ENCODE measurements around the gene C10orf88. TPM values are rescaled to one million over a fixed set of nuclear protein-coding genes. Genes with fewer than 3 reads are reported as not detected.

Gene C10orf88
- total RNA-seq, 2 donors from 2014 or later, result 3.0 to 51.0 TPM

DNA sequence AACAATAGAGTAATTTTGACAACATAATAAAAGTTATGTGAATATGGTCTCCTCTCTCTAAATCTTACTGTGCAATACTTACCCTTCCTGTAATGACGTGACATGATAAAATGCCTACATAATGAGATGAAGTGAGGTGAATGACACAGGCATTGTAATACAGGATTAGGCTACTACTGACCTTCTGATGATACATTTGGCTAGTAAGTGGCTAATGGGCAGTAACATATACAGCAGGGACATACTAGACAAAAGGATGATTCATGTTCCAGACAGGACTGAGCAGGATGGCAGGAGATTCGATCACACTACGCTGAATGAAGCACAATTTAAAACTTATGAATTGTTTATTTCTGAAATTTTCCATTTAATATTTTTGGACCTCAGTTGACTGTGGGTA, 4.7 kb downstream of the C10orf88 start:
- no peak for ATAC-seq (ENCODE audit: insufficient number of reproducible peaks, low FRiP score, low read depth)
- Histone ChIP-seq H3K27ac (no peak overlapping the region), H3K4me3 (no peak overlapping the region), H3K9me3 (no peaks in the 10 kb centered on the region), H3K36me3 (peaks cover 5% of the 10 kb centered on the region), H3K27me3 (replicated peaks; ENCODE audit: insufficient read depth) (no peaks in the 10 kb centered on the region), H3K4me1 (ENCODE audit: control insufficient read depth in 1 of 2, low read depth in 2 of 2) (peaks cover 17 to 18% of the 10 kb centered on the region in 2 donors)
- DNase-seq (ENCODE audit: low spot score), result no peak
- TF ChIP-seq, protein P1, sequence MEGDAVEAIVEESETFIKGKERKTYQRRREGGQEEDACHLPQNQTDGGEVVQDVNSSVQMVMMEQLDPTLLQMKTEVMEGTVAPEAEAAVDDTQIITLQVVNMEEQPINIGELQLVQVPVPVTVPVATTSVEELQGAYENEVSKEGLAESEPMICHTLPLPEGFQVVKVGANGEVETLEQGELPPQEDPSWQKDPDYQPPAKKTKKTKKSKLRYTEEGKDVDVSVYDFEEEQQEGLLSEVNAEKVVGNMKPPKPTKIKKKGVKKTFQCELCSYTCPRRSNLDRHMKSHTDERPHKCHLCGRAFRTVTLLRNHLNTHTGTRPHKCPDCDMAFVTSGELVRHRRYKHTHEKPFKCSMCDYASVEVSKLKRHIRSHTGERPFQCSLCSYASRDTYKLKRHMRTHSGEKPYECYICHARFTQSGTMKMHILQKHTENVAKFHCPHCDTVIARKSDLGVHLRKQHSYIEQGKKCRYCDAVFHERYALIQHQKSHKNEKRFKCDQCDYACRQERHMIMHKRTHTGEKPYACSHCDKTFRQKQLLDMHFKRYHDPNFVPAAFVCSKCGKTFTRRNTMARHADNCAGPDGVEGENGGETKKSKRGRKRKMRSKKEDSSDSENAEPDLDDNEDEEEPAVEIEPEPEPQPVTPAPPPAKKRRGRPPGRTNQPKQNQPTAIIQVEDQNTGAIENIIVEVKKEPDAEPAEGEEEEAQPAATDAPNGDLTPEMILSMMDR (IDR thresholded peaks at IDR 0.05), result no peak

DNA sequence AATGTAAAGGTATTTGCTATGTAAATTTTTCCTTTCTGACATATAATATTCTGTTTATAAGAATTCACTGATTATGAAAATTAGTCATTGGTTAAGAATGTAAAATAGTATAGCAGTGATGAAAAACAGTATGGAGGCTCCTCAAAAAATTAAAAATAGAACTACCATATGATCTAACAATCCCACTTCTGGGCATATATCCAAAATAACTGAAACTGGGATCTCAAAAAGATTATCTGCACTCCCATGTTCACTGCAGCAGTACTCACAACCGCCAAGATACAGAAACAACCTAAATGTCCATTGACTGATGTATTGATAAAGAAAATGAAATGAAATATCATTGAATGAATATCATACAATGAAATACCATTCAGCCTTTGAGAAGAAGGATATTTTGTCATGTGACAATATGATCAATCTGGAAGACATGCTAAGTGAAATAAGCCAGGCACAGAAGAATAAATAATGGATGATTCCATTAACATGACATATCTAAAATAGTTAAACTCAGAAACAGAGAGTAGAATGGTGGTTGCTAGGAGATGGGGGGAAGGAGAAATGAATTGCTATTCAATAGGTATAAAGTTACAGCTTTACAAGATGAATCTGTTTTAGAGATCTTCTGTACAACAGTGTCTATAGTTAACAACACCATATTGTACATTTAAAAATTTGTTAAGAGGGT, 14.0 kb downstream of the C10orf88 start:
- TF ChIP-seq, protein P1 (IDR thresholded peaks at IDR 0.05), result no peak
- H3K27me3 ChIP-seq (replicated peaks; ENCODE audit: insufficient read depth), result no peaks in the 10 kb centered on the region
- H3K4me1 ChIP-seq (ENCODE audit: control insufficient read depth in 1 of 2, low read depth in 2 of 2), result no peaks in the 10 kb centered on the region
- peaks cover 8% of the 10 kb centered on the region for H3K36me3 ChIP-seq
- DNase-seq (ENCODE audit: low spot score) (no peak), ATAC-seq (ENCODE audit: insufficient number of reproducible peaks, low FRiP score, low read depth) (no peak)
- no peak overlapping the region for H3K27ac ChIP-seq
- H3K4me3 ChIP-seq, result no peak overlapping the region
- no peaks in the 10 kb centered on the region for H3K9me3 ChIP-seq

DNA sequence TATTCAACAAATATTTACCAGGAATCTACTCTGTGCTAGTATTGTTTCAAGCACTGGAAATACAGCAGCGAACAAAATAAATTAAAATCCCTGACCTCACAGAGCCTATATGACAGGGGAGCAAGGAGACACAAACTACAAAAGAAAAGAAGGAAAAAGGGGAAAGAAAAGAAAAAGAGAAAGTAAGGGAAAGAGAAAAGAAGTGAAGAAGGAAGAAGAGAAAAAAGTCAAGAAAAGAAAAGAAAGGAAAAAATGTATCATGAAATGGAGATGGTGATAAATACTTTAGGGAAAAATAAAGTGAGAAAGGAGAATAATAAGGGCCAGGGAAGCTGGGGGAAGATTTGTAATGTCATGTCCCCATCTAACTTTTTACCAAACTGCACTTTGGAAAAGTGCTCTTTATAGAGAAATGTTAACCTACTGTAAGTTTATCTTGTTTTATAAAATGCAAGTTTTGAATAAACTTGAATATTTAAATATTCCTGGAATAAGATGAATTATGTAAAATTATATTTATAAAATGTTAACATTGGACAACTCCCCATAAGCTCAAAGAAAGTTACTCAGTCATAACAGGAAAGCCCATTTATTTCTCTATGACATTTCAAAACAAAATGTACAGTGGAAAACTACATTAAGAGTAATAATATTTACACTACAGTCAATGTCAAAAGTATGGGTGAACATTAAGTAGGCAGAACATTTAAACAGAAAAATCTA, 14.7 kb downstream of the C10orf88 start:
- Histone ChIP-seq H3K27ac (no peak overlapping the region), H3K4me3 (no peak overlapping the region), H3K9me3 (no peaks in the 10 kb centered on the region), H3K4me1 (ENCODE audit: control insufficient read depth in 1 of 2, low read depth in 2 of 2) (no peaks in the 10 kb centered on the region), H3K27me3 (replicated peaks; ENCODE audit: insufficient read depth) (no peaks in the 10 kb centered on the region), H3K36me3 (peaks cover 8% of the 10 kb centered on the region)
- no peak for ATAC-seq (ENCODE audit: insufficient number of reproducible peaks, low FRiP score, low read depth)
- TF ChIP-seq, protein P1 (IDR thresholded peaks at IDR 0.05), result no peak
- no peak for DNase-seq (ENCODE audit: low spot score)

DNA sequence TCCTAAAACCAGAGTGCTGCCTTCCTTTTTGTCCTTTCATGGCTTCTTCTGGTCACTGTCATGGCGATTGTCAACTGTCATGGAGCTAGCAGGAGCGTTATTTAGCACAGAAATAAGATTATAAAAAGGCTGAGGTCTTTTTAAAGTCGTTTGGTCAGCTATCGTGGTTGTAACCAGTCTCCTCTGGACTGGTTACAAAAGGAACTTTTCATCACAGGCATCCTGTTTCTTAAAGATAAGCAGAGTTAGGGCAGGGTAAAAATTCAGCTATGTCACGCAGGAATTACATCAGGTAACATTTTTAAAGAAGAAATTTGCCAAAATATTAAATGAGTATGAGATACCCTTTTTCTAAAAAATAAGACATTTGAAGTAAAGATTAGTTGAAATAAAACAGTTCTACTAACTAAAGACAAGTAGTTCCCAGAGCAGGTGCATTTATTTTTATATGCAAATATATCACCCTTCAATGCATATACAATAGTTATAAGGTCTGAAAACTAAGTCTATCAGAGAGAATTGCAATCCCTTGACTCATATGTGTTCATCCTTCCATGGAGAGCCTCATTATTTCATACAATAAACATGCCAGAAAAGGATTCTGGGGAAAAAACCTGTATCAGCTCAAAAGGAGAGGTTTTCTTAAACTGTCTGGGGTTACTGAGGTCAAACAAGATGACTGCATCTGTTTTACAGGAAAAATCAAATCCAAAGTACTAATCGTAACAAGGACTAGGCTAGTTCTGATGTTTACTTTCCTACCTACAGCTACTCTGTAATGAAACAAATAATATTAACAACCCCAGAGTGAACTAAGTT, 22.7 kb downstream of the C10orf88 start:
- Histone ChIP-seq H3K4me1 (ENCODE audit: control insufficient read depth in 1 of 2, low read depth in 2 of 2) (peaks cover 0 to 4% of the 10 kb centered on the region in 2 donors), H3K27me3 (replicated peaks; ENCODE audit: insufficient read depth) (no peaks in the 10 kb centered on the region), H3K4me3 (no peak overlapping the region), H3K9me3 (no peaks in the 10 kb centered on the region), H3K36me3 (peaks cover 2% of the 10 kb centered on the region), H3K27ac (no peak overlapping the region)
- DNase-seq (ENCODE audit: low spot score), result no peak
- TF ChIP-seq, protein P1 (IDR thresholded peaks at IDR 0.05), result no peak
- ATAC-seq (ENCODE audit: insufficient number of reproducible peaks, low FRiP score, low read depth), result no peak

DNA sequence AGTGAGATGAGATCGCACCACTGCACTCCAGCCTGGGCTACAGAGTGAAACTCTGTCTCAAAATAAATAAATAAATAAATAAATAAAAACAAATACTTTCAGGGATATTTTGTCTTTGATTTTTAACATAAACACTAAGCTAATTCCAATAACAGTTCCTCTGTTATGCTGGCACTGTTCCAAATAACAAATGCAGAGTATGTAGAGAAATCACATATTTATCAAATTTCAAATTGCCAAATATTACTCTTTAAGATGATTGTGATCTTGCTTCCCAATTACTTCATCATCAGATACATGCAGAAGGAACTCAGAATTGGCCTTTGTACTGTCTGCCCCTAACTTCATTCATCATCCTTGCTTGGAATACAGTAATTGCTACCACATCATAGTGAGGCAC, 23.9 kb downstream of the C10orf88 start:
- no peaks in the 10 kb centered on the region for H3K27me3 ChIP-seq (replicated peaks; ENCODE audit: insufficient read depth)
- peaks cover 0 to 4% of the 10 kb centered on the region in 2 donors for H3K4me1 ChIP-seq (ENCODE audit: control insufficient read depth in 1 of 2, low read depth in 2 of 2)
- TF ChIP-seq, protein P1 (IDR thresholded peaks at IDR 0.05), result no peak
- no peaks in the 10 kb centered on the region for H3K9me3 ChIP-seq
- H3K36me3 ChIP-seq, result peaks cover 2% of the 10 kb centered on the region
- H3K4me3 ChIP-seq, result no peak overlapping the region
- H3K27ac ChIP-seq, result no peak overlapping the region
- ATAC-seq (ENCODE audit: insufficient number of reproducible peaks, low FRiP score, low read depth) (no peak), DNase-seq (ENCODE audit: low spot score) (no peak)

Measured in thoracic aorta (tissue), 2 donors.